ENCODE data around the gene CHKA.

Gene CHKA

GRCh38 chr11:68164437-68164836, 43.2 kb upstream of the CHKA start:
- TF ChIP-seq CTCF (IDR thresholded peaks at IDR 0.05; ENCODE audit: unreplicated experiment in 3 of 3), result no peak
- H3K27ac Mint-ChIP-seq, result no peak overlapping the region
- H3K9me3 Mint-ChIP-seq, result no peaks in the 10 kb centered on the region
- peaks cover 70% of the 10 kb centered on the region for H3K36me3 Mint-ChIP-seq (ENCODE audit: low read depth)
- H3K4me3 Mint-ChIP-seq, result no peak overlapping the region
- no peaks in the 10 kb centered on the region for H3K27me3 Mint-ChIP-seq (ENCODE audit: low read depth)
- peaks cover 3% of the 10 kb centered on the region for H3K4me1 Mint-ChIP-seq

- Mint-ChIP-seq H3K36me3 (ENCODE audit: low read depth) (peaks cover 73% of the 10 kb centered on the region), H3K27ac (no peak overlapping the region), H3K4me1 (peaks cover 6% of the 10 kb centered on the region), H3K4me3 (no peak overlapping the region), H3K9me3 (no peaks in the 10 kb centered on the region), H3K27me3 (ENCODE audit: low read depth) (no peaks in the 10 kb centered on the region)
- TF ChIP-seq CTCF (IDR thresholded peaks at IDR 0.05; ENCODE audit: unreplicated experiment in 3 of 3), result no peak
Measured at GRCh38 chr11:68163691-68164090, 42.5 kb upstream of the CHKA start.

- no peaks in the 10 kb centered on the region for H3K9me3 Mint-ChIP-seq
- no peak for TF ChIP-seq CTCF (IDR thresholded peaks at IDR 0.05; ENCODE audit: unreplicated experiment in 3 of 3)
- no peaks in the 10 kb centered on the region for H3K27me3 Mint-ChIP-seq (ENCODE audit: low read depth)
- H3K4me1 Mint-ChIP-seq, result peaks cover 6% of the 10 kb centered on the region
- no peak overlapping the region for H3K4me3 Mint-ChIP-seq
- peaks cover 71% of the 10 kb centered on the region for H3K36me3 Mint-ChIP-seq (ENCODE audit: low read depth)
- peak overlapping the region in 2 of 3 experiments; percentile 27 to 92 for H3K27ac Mint-ChIP-seq
Measured at GRCh38 chr11:68160100-68160695, 39.0 kb upstream of the CHKA start.

GRCh38 chr11:68159665-68160064, 38.5 kb upstream of the CHKA start:
- peak overlapping the region; percentile 34 to 76 (median 63) for H3K27ac Mint-ChIP-seq
- no peaks in the 10 kb centered on the region for H3K27me3 Mint-ChIP-seq (ENCODE audit: low read depth)
- H3K4me3 Mint-ChIP-seq, result no peak overlapping the region
- no peak for TF ChIP-seq CTCF (IDR thresholded peaks at IDR 0.05; ENCODE audit: unreplicated experiment in 3 of 3)
- no peaks in the 10 kb centered on the region for H3K9me3 Mint-ChIP-seq
- H3K4me1 Mint-ChIP-seq, result peaks cover 6% of the 10 kb centered on the region
- peaks cover 73% of the 10 kb centered on the region for H3K36me3 Mint-ChIP-seq (ENCODE audit: low read depth)

GRCh38 chr11:68159161-68159560, 38.0 kb upstream of the CHKA start:
- TF ChIP-seq CTCF (IDR thresholded peaks at IDR 0.05; ENCODE audit: unreplicated experiment in 3 of 3), result no peak
- H3K36me3 Mint-ChIP-seq (ENCODE audit: low read depth), result peaks cover 70% of the 10 kb centered on the region
- H3K4me1 Mint-ChIP-seq, result peaks cover 6% of the 10 kb centered on the region

GRCh38 chr11:68158580-68158979, 37.4 kb upstream of the CHKA start:
- H3K27ac Mint-ChIP-seq, result peak overlapping the region in 1 of 3 experiments; percentile 34
- no peak for TF ChIP-seq CTCF (IDR thresholded peaks at IDR 0.05; ENCODE audit: unreplicated experiment in 3 of 3)
- H3K27me3 Mint-ChIP-seq (ENCODE audit: low read depth), result peaks cover 2% of the 10 kb centered on the region
- H3K9me3 Mint-ChIP-seq, result no peaks in the 10 kb centered on the region
- H3K36me3 Mint-ChIP-seq (ENCODE audit: low read depth), result peaks cover 64% of the 10 kb centered on the region
- no peak overlapping the region for H3K4me3 Mint-ChIP-seq
- peaks cover 6% of the 10 kb centered on the region for H3K4me1 Mint-ChIP-seq

More at GRCh38 chr11:68159161-68159560, 38.0 kb upstream of the CHKA start:
- Mint-ChIP-seq H3K27ac (peak overlapping the region; percentile 34 to 76 (median 63)), H3K9me3 (no peaks in the 10 kb centered on the region), H3K27me3 (ENCODE audit: low read depth) (no peaks in the 10 kb centered on the region), H3K4me3 (no peak overlapping the region)

Data from nephron (organoid).